Right lobe of liver (tissue), 6 donors: ENCODE data around the gene CRIM1. TPM values are rescaled to one million over a fixed set of nuclear protein-coding genes. Genes with fewer than 3 reads are reported as not detected.
A peak's percentile ranks its signal among the peaks of the same experiment; 100 is the strongest.

ENCODE experiments used
- ATAC-seq, 4 donors: fragments of 200-7000 bp; cut with Tn5 transposase; one replicate each; pipeline ENCODE4 v1.9.1; 2020; ENCODE audit warnings: mild to moderate bottlenecking in 4 of 4, moderate library complexity in 4 of 4
- DNase-seq, 3 donors: peaks; one replicate each; pipeline ENCODE4 v3.0.0-alpha.2; 2020
- H3K27ac ChIP-seq, 3 donors: fragments of 200-600 bp; one replicate each; pipeline ENCODE4 v1.8.0; 2022
- H3K27me3 ChIP-seq, 2 donors: fragments of 200-600 bp; one replicate each; pipeline ENCODE4 v1.8.0; 2022
- H3K36me3 ChIP-seq, 4 donors: fragments of 200-600 bp; sonication (generic) in 1 of 4; one replicate each; pipeline versions ENCODE4 v1.5.1 to v1.8.0; 2017 to 2022; ENCODE audit warnings: control low read depth in 1 of 4
- H3K4me1 ChIP-seq, 4 donors: fragments of 200-600 bp; sonication (generic) in 1 of 4; one replicate each; pipeline versions ENCODE4 v1.5.1 to v1.8.0; 2017 to 2022; ENCODE audit warnings: control low read depth in 1 of 4
- H3K4me3 ChIP-seq, 3 donors: fragments of 200-600 bp; one replicate each; pipeline ENCODE4 v1.8.0; 2022
- H3K9me3 ChIP-seq, 4 donors: fragments of 200-600 bp; sonication (generic) in 1 of 4; one replicate each; pipeline versions ENCODE4 v1.5.1 to v1.8.0; 2017 to 2022; ENCODE audit warnings: control low read depth in 1 of 4
- CTCF ChIP-seq, 4 donors: fragments of 200-600 bp in 3 of 4; fragments of 450-650 bp in 1 of 4; IDR thresholded peaks; one replicate each; pipeline versions ENCODE4 v1.5.1 to v1.8.0; 2016 to 2022; ENCODE audit warnings: antibody characterized with exemption in 4 of 4, mild to moderate bottlenecking in 2 of 4
- POLR2A ChIP-seq: fragments of 450-650 bp; IDR thresholded peaks from one replicate; pipeline ENCODE4 v1.6.1; 2017; ENCODE audit warnings: antibody characterized with exemption, mild to moderate bottlenecking
- WGBS: methylation state at CpG from one replicate; pipeline ENCODE4 v1.1.6; 2018; ENCODE audit warnings: low coverage, low lambda C conversion rate; ENCODE audit not compliant: insufficient coverage; ENCODE audit errors: missing lambda C conversion rate; 5-methylcytosine and 5-hydroxymethylcytosine counted together
- intact Hi-C, 2 donors: fragments of 100-400 bp; cut with DNase I; formaldehyde crosslinking; loops; one replicate each; pipeline versions ENCODE4 v1.11.2 to v1.14.1; 2022
- total RNA-seq, 6 experiments: library from RNA; depleted of rRNA in 2 of 6; stranded (reverse); fragments of >200 nt in 2 of 6; fragmentation: NEBNext Ultra II Directional in 3 of 6; extraction: Animal tissue kit (Norgen Biotek cat#: 25700) in 3 of 6; gene quantifications; one replicate each; pipeline versions ENCODE4 v1.1.0 to v1.2.4, GENCODE V29; 2016 to 2023
- donor health status: DM: no; HTN: yes; CAD: no.
- donor health status: DM: no; HTN: no; CAD: no.
- donor health status: DM: no; HTN: no; CAD: no.
- donor health status: DM: no; HTN: yes; CAD: no.
- donor health status: DM: no; HTN: yes; CAD: no.

CRIM1 gene
- total RNA-seq, 6 experiments from 2014 or later = 4.2 to 30.5 (median 16.7) TPM

- Histone ChIP-seq H3K4me3 (no peak overlapping the region), H3K4me1 (no peaks in the 10 kb centered on the region), H3K9me3 (no peaks in the 10 kb centered on the region), H3K27ac (no peak overlapping the region), H3K36me3 (peaks cover 0 to 6% (median 2%) of the 10 kb centered on the region in 4 donors), H3K27me3 (no peaks in the 10 kb centered on the region)
- TF ChIP-seq POLR2A = no peak
- TF ChIP-seq CTCF (IDR thresholded peaks at IDR 0.05) = no peak
- ATAC-seq (no peak), DNase-seq (no peak)
- WGBS = 0% methylated on average over 1 of the region's 1 CpG
- intact Hi-C loops = no loop called here
These were observed 190.4 kb downstream of the CRIM1 start for GRCh38 chr2:36545871-36546416.

- Histone ChIP-seq H3K4me1 (no peaks in the 10 kb centered on the region), H3K27ac (no peak overlapping the region), H3K27me3 (no peaks in the 10 kb centered on the region), H3K36me3 (peaks cover 0 to 19% (median 12%) of the 10 kb centered on the region in 4 donors), H3K9me3 (no peaks in the 10 kb centered on the region), H3K4me3 (no peak overlapping the region)
- ATAC-seq = no peak
- no peak for DNase-seq
- 100% methylated on average over 2 of the region's 3 CpGs for WGBS
- intact Hi-C loops = no loop called here
- TF ChIP-seq POLR2A = no peak
- no peak for TF ChIP-seq CTCF (IDR thresholded peaks at IDR 0.05)
These were observed 192.3 kb downstream of the CRIM1 start for GRCh38 chr2:36547906-36548305.

- peak; percentile 26 to 73 (median 66) for ATAC-seq
- peak overlapping the region in 1 of 3 donors; percentile 10 for H3K27ac ChIP-seq
- intact Hi-C loops = no loop called here
- no peaks in the 10 kb centered on the region for H3K27me3 ChIP-seq
- H3K36me3 ChIP-seq = peaks cover 0 to 19% (median 13%) of the 10 kb centered on the region in 4 donors
- 58% methylated on average over 6 of the region's 7 CpGs for WGBS
- H3K4me1 ChIP-seq = no peaks in the 10 kb centered on the region
- no peaks in the 10 kb centered on the region for H3K9me3 ChIP-seq
- DNase-seq = no peak
- no peak overlapping the region for H3K4me3 ChIP-seq
- TF ChIP-seq POLR2A = no peak
- TF ChIP-seq CTCF (IDR thresholded peaks at IDR 0.05) = no peak
These were observed 193.6 kb downstream of the CRIM1 start for GRCh38 chr2:36549165-36549574.

- intact Hi-C loops = no loop called here
- no peak overlapping the region for H3K27ac ChIP-seq
- TF ChIP-seq POLR2A (no peak), CTCF (IDR thresholded peaks at IDR 0.05) (no peak)
- no peaks in the 10 kb centered on the region for H3K4me1 ChIP-seq
- H3K9me3 ChIP-seq = no peaks in the 10 kb centered on the region
- ATAC-seq (no peak), DNase-seq (no peak)
- H3K36me3 ChIP-seq = peaks cover 0 to 20% (median 13%) of the 10 kb centered on the region in 4 donors
- no peaks in the 10 kb centered on the region for H3K27me3 ChIP-seq
- no peak overlapping the region for H3K4me3 ChIP-seq
- WGBS = 100% methylated on average over 5 of the region's 5 CpGs
These were observed 194.4 kb downstream of the CRIM1 start for GRCh38 chr2:36550006-36550405.
